ENCODE measurements around the gene REP15. TPM values are rescaled to one million over a fixed set of nuclear protein-coding genes. Genes with fewer than 3 reads are reported as not detected.

REP15 gene
- total RNA-seq, 1 experiment from 2014 or later, result 0.78 TPM

Other genes starting within 250 kb of the REP15 start
- gene SMCO2, start 249.7 kb upstream of the REP15 start, total RNA-seq (2022), result 1.6 and 2.5 TPM in 2 replicates
- gene PPFIBP1, start 172.2 kb upstream of the REP15 start, total RNA-seq (2022), result 58.7 and 64.8 TPM in 2 replicates
- gene MRPS35, start 14.4 kb downstream of the REP15 start, total RNA-seq (2022), result 70.5 and 74.7 TPM in 2 replicates
- gene KLHL42, start 83.8 kb downstream of the REP15 start, total RNA-seq (2022), result 14.7 and 18.5 TPM in 2 replicates
- gene MANSC4, start 83.8 kb downstream of the REP15 start, total RNA-seq (2022), result not detected in 2 replicates